Measurements from ENCODE around the gene VPS33B.

GRCh38 chr15:91022832-91023129 lies 387 bp upstream of the VPS33B start:
- no peak for TF ChIP-seq POLR2A (IDR thresholded peaks at IDR 0.05)
- TF ChIP-seq, protein P1, sequence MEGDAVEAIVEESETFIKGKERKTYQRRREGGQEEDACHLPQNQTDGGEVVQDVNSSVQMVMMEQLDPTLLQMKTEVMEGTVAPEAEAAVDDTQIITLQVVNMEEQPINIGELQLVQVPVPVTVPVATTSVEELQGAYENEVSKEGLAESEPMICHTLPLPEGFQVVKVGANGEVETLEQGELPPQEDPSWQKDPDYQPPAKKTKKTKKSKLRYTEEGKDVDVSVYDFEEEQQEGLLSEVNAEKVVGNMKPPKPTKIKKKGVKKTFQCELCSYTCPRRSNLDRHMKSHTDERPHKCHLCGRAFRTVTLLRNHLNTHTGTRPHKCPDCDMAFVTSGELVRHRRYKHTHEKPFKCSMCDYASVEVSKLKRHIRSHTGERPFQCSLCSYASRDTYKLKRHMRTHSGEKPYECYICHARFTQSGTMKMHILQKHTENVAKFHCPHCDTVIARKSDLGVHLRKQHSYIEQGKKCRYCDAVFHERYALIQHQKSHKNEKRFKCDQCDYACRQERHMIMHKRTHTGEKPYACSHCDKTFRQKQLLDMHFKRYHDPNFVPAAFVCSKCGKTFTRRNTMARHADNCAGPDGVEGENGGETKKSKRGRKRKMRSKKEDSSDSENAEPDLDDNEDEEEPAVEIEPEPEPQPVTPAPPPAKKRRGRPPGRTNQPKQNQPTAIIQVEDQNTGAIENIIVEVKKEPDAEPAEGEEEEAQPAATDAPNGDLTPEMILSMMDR (IDR thresholded peaks at IDR 0.05), result no peak
